Breast epithelium (tissue), 3 donors: ENCODE data around the gene FSTL4.

ENCODE experiments used
- CTCF ChIP-seq, 3 donors: fragments of 450-650 bp; IDR thresholded peaks; one replicate each; pipeline ENCODE4 v1.5.1; 2016 to 2017; ENCODE audit warnings: antibody characterized with exemption in 3 of 3, mild to moderate bottlenecking in 3 of 3, moderate library complexity in 3 of 3
- POLR2A ChIP-seq: fragments of 450-650 bp; IDR thresholded peaks from one replicate; pipeline ENCODE4 v1.6.1; 2016; ENCODE audit warnings: antibody characterized with exemption, mild to moderate bottlenecking, moderate library complexity
- POLR2AphosphoS5 ChIP-seq, 3 donors: sonication (generic); formaldehyde crosslinking; IDR thresholded peaks; one replicate each; pipeline ENCODE4 v1.6.1; 2017; ENCODE audit warnings: antibody characterized with exemption in 3 of 3

- TF ChIP-seq POLR2A (no peak), CTCF (IDR thresholded peaks at IDR 0.05) (no peak), POLR2AphosphoS5 (IDR thresholded peaks at IDR 0.05) (no peak)
Observed at GRCh38 chr5:133582971-133583370, 29.4 kb downstream of the FSTL4 start.
